Right cardiac atrium (tissue), 5 donors: ENCODE measurements around the gene TLX3. TPM values are rescaled to one million over a fixed set of nuclear protein-coding genes. Genes with fewer than 3 reads are reported as not detected.
"Not testable (repeated sequence)": the region's sequence is repeated elsewhere in the genome, so short reads cannot be mapped to it uniquely, and the experiment has no call there.

Source experiments
- ATAC-seq, 2 donors: fragments of 200-7000 bp; cut with Tn5 transposase; one replicate each; pipeline versions ENCODE4 v1.8.0 to v1.9.1; 2020; ENCODE audit warnings: moderate library complexity in 2 of 2, mild to moderate bottlenecking in 1 of 2
- DNase-seq, 3 donors: peaks; one replicate each; pipeline ENCODE4 v3.0.0-alpha.2; 2020
- H3K27ac ChIP-seq: one replicate; pipeline ENCODE4 v1.5.1; 2013; ENCODE audit warnings: mild to moderate bottlenecking, low read length, control low read depth, moderate library complexity
- H3K27me3 ChIP-seq: one replicate; pipeline ENCODE4 v1.6.1; 2013; ENCODE audit not compliant: control insufficient read depth, insufficient read depth
- H3K4me1 ChIP-seq: one replicate; pipeline ENCODE4 v1.6.1; 2013; ENCODE audit warnings: low read length; ENCODE audit not compliant: control insufficient read depth, insufficient read depth
- H3K4me3 ChIP-seq: one replicate; pipeline ENCODE4 v1.5.1; 2013; ENCODE audit warnings: low read length, control low read depth
- H3K9me3 ChIP-seq: one replicate; pipeline ENCODE4 v1.6.1; 2013; ENCODE audit warnings: low read length; ENCODE audit not compliant: control insufficient read depth
- WGBS: extraction: QIAGEN DNeasy Blood & Tissue Kit; methylation state at CpG from one replicate; pipeline ENCODE4 v1.1.7; 2013; 5-methylcytosine and 5-hydroxymethylcytosine counted together
- intact Hi-C, 4 donors: fragments of 100-400 bp; cut with DNase I; formaldehyde crosslinking; loops; one replicate each; pipeline versions ENCODE4 v1.11.0 to v1.14.0; 2022 to 2023
- polyA plus RNA-seq: library from polyadenylated mRNA; stranded (reverse); fragments of 200-250 nt; gene quantifications from one replicate; pipeline ENCODE4 v1.2.3, GENCODE V29; 2013
- total RNA-seq, 4 donors: library from RNA; stranded (reverse); fragmentation: NEBNext Ultra II Directional; extraction: Animal tissue kit (Norgen Biotek cat#: 25700); gene quantifications; one replicate each; pipeline ENCODE4 v1.2.1, GENCODE V29; 2021
- donor health status: healthy with polysubstance abuse.
- donor health status: DM: no; HTN: yes; CAD: no.
- donor health status: DM: no; HTN: no; CAD: no.
- donor health status: DM: no; HTN: yes; CAD: no; lungs with severe emphysema.
- donor health status: DM: yes; HTN: yes; CAD: no.

The TLX3 gene
- total and polyA plus RNA-seq, 5 donors, result not detected

GRCh38 chr5:171275841-171276544, 33.1 kb upstream of the TLX3 start:
- 71% methylated on average over 5 of the region's 5 CpGs for WGBS

GRCh38 chr5:171283753-171284152, 25.3 kb upstream of the TLX3 start:
- Histone ChIP-seq H3K27ac (no peak overlapping the region), H3K4me3 (no peak overlapping the region), H3K27me3 (no peaks in the 10 kb centered on the region), H3K9me3 (no peaks in the 10 kb centered on the region), H3K4me1 (no peaks in the 10 kb centered on the region)
- 82% methylated on average over 7 of the region's 7 CpGs for WGBS
- DNase-seq (no peak), ATAC-seq (no peak)
- intact Hi-C loops, result no loop called here

More at GRCh38 chr5:171275841-171276544, 33.1 kb upstream of the TLX3 start:
- Histone ChIP-seq H3K9me3 (no peaks in the 10 kb centered on the region), H3K4me1 (no peaks in the 10 kb centered on the region), H3K27ac (no peak overlapping the region), H3K27me3 (no peaks in the 10 kb centered on the region), H3K4me3 (no peak overlapping the region)
- DNase-seq (no peak), ATAC-seq (no peak)
- intact Hi-C loops, result no loop called here

GRCh38 chr5:171285465-171285864, 23.6 kb upstream of the TLX3 start:
- no peak for ATAC-seq
- WGBS, result 88% methylated on average over 2 of the region's 2 CpGs
- Histone ChIP-seq H3K4me1 (no peaks in the 10 kb centered on the region), H3K9me3 (no peaks in the 10 kb centered on the region), H3K27ac (no peak overlapping the region), H3K27me3 (no peaks in the 10 kb centered on the region), H3K4me3 (no peak overlapping the region)
- no peak for DNase-seq
- intact Hi-C loops, result no loop called here

- intact Hi-C loops, result no loop called here
- Histone ChIP-seq H3K4me3 (no peak overlapping the region), H3K27me3 (no peaks in the 10 kb centered on the region), H3K4me1 (no peaks in the 10 kb centered on the region), H3K27ac (no peak overlapping the region), H3K9me3 (no peaks in the 10 kb centered on the region)
- WGBS, result 89% methylated on average over 2 of the region's 2 CpGs
- ATAC-seq (no peak), DNase-seq (no peak)
These were observed 21.0 kb upstream of the TLX3 start for GRCh38 chr5:171288066-171288465.

- Histone ChIP-seq H3K9me3 (no peaks in the 10 kb centered on the region), H3K27me3 (no peaks in the 10 kb centered on the region), H3K4me1 (no peaks in the 10 kb centered on the region), H3K4me3 (no peak overlapping the region), H3K27ac (no peak overlapping the region)
- WGBS, result 96% methylated on average over 4 of the region's 4 CpGs
- DNase-seq (no peak), ATAC-seq (no peak)
- intact Hi-C loops, result no loop called here
These were observed 17.7 kb upstream of the TLX3 start for GRCh38 chr5:171291371-171291770.

GRCh38 chr5:171295299-171295698, 13.7 kb upstream of the TLX3 start:
- intact Hi-C loops, result no loop called here

GRCh38 chr5:171295801-171296200, 13.2 kb upstream of the TLX3 start:
- intact Hi-C loops, result no loop called here
- DNase-seq (no peak), ATAC-seq (no peak)
- Histone ChIP-seq H3K4me3 (no peak overlapping the region), H3K4me1 (no peaks in the 10 kb centered on the region), H3K27ac (no peak overlapping the region), H3K9me3 (no peaks in the 10 kb centered on the region), H3K27me3 (no peaks in the 10 kb centered on the region)
- 87% methylated on average over 5 of the region's 5 CpGs for WGBS

More at GRCh38 chr5:171295299-171295698, 13.7 kb upstream of the TLX3 start:
- no peaks in the 10 kb centered on the region for H3K4me1 ChIP-seq
- no peaks in the 10 kb centered on the region for H3K9me3 ChIP-seq
- H3K27me3 ChIP-seq, result no peaks in the 10 kb centered on the region
- H3K27ac ChIP-seq, result no peak overlapping the region
- no peak for DNase-seq
- no peak overlapping the region for H3K4me3 ChIP-seq
- WGBS, result 48% methylated on average over 1 of the region's 1 CpG
- ATAC-seq, result no peak

- not testable (repeated sequence) for ATAC-seq, DNase-seq
- 97% methylated on average over 6 of the region's 6 CpGs for WGBS
These were observed 11.1 kb upstream of the TLX3 start for GRCh38 chr5:171297941-171298340.

GRCh38 chr5:171299228-171299627, 9.8 kb upstream of the TLX3 start:
- Histone ChIP-seq H3K4me3 (no peak overlapping the region), H3K27ac (no peak overlapping the region), H3K9me3 (no peaks in the 10 kb centered on the region), H3K27me3 (no peaks in the 10 kb centered on the region), H3K4me1 (no peaks in the 10 kb centered on the region)
- DNase-seq, result no peak
- intact Hi-C loops, result no loop called here
- no peak for ATAC-seq
- 92% methylated on average over 4 of the region's 4 CpGs for WGBS

More at GRCh38 chr5:171297941-171298340, 11.1 kb upstream of the TLX3 start:
- intact Hi-C loops, H3K27me3 ChIP-seq, H3K4me1 ChIP-seq, H3K9me3 ChIP-seq, H3K27ac ChIP-seq, H3K4me3 ChIP-seq: not testable (repeated sequence)

- DNase-seq, result no peak
- intact Hi-C loops, result no loop called here
- no peak for ATAC-seq
- Histone ChIP-seq H3K27ac (no peak overlapping the region), H3K4me3 (no peak overlapping the region), H3K4me1 (no peaks in the 10 kb centered on the region), H3K9me3 (no peaks in the 10 kb centered on the region), H3K27me3 (no peaks in the 10 kb centered on the region)
- WGBS, result 95% methylated on average over 2 of the region's 2 CpGs
These were observed 9.2 kb upstream of the TLX3 start for GRCh38 chr5:171299851-171300250.

GRCh38 chr5:171300358-171300757, 8.7 kb upstream of the TLX3 start:
- Histone ChIP-seq H3K4me1 (no peaks in the 10 kb centered on the region), H3K27me3 (no peaks in the 10 kb centered on the region), H3K27ac (no peak overlapping the region), H3K9me3 (no peaks in the 10 kb centered on the region), H3K4me3 (no peak overlapping the region)
- DNase-seq (no peak), ATAC-seq (no peak)
- intact Hi-C loops, result no loop called here
- WGBS, result 94% methylated on average over 7 of the region's 7 CpGs

GRCh38 chr5:171306166-171306565, 2.9 kb upstream of the TLX3 start:
- WGBS, result 34% methylated on average over 6 of the region's 6 CpGs
- H3K4me3 ChIP-seq, result no peak overlapping the region

More at GRCh38 chr5:171306166-171306565, 2.9 kb upstream of the TLX3 start:
- Histone ChIP-seq H3K4me1 (peaks cover under 1% of the 10 kb centered on the region), H3K27ac (no peak overlapping the region), H3K9me3 (no peaks in the 10 kb centered on the region), H3K27me3 (no peaks in the 10 kb centered on the region)
- intact Hi-C loops, result no loop called here
- ATAC-seq (no peak), DNase-seq (no peak)
